Measurements from ENCODE around the gene SIPA1L3. TPM values are rescaled to one million over a fixed set of nuclear protein-coding genes. Genes with fewer than 3 reads are reported as not detected.
"Not testable (repeated sequence)": the region's sequence is repeated elsewhere in the genome, so short reads cannot be mapped to it uniquely, and the experiment has no call there.

Gene SIPA1L3
- total RNA-seq, 1 experiment from 2014 or later = 36.0 TPM

GRCh38 chr19:38025909-38026307 lies 118.9 kb downstream of the SIPA1L3 start:
- no peaks in the 10 kb centered on the region for H3K27me3 Mint-ChIP-seq (ENCODE audit: insufficient read depth, unreplicated experiment)
- ChIA-PET POLR2A (interaction anchor here (0.6 kb wide), 1 partner anchor 854 kb away, joined by 3 read pairs; no protein-coding TSS in a partner anchor), CTCF (interaction anchor here (0.6 to 0.9 kb wide), 3 partner anchors 127 to 1039 kb away, joined by 3 to 4 read pairs (median 3); no protein-coding TSS in a partner anchor)
- H3K9me3 Mint-ChIP-seq (ENCODE audit: unreplicated experiment) = no peaks in the 10 kb centered on the region
- peaks cover 5% of the 10 kb centered on the region for H3K36me3 Mint-ChIP-seq (ENCODE audit: insufficient read depth, unreplicated experiment)
- no peaks in the 10 kb centered on the region for H3K4me1 Mint-ChIP-seq (ENCODE audit: insufficient read depth, unreplicated experiment)
- no peak overlapping the region for H3K4me3 Mint-ChIP-seq (ENCODE audit: unreplicated experiment)
- BruUV-seq (replicated peaks) = no TSS peak
- no peak for TF ChIP-seq CTCF (IDR thresholded peaks at IDR 0.05; ENCODE audit: unreplicated experiment)
- no peak for DNase-seq (ENCODE audit: unreplicated experiment)
- H3K27ac Mint-ChIP-seq (ENCODE audit: low read depth, unreplicated experiment) = no peak overlapping the region
- intact Hi-C loops (cut with micrococcal nuclease) = no loop called here

- H3K36me3 Mint-ChIP-seq (ENCODE audit: insufficient read depth, unreplicated experiment) = no peaks in the 10 kb centered on the region
- H3K4me1 Mint-ChIP-seq (ENCODE audit: insufficient read depth, unreplicated experiment) = no peaks in the 10 kb centered on the region
- no TSS peak for BruUV-seq (replicated peaks)
- intact Hi-C loops (cut with micrococcal nuclease) = no loop called here
- ChIA-PET CTCF (interaction anchor here (1.3 kb wide), 1 partner anchor 126 kb away, joined by 4 read pairs; no protein-coding TSS in a partner anchor), POLR2A (no interaction called here)
- DNase-seq (ENCODE audit: unreplicated experiment) = no peak
- H3K27me3 Mint-ChIP-seq (ENCODE audit: insufficient read depth, unreplicated experiment) = no peaks in the 10 kb centered on the region
- H3K9me3 Mint-ChIP-seq (ENCODE audit: unreplicated experiment) = no peaks in the 10 kb centered on the region
- no peak overlapping the region for H3K4me3 Mint-ChIP-seq (ENCODE audit: unreplicated experiment)
- no peak overlapping the region for H3K27ac Mint-ChIP-seq (ENCODE audit: low read depth, unreplicated experiment)
- no peak for TF ChIP-seq CTCF (IDR thresholded peaks at IDR 0.05; ENCODE audit: unreplicated experiment)
These were observed 122.0 kb downstream of the SIPA1L3 start for GRCh38 chr19:38028913-38029510.

- H3K27ac Mint-ChIP-seq (ENCODE audit: low read depth, unreplicated experiment); BruUV-seq (replicated peaks); H3K9me3 Mint-ChIP-seq (ENCODE audit: unreplicated experiment); H3K4me1 Mint-ChIP-seq (ENCODE audit: insufficient read depth, unreplicated experiment); H3K27me3 Mint-ChIP-seq (ENCODE audit: insufficient read depth, unreplicated experiment); H3K4me3 Mint-ChIP-seq (ENCODE audit: unreplicated experiment); DNase-seq (ENCODE audit: unreplicated experiment); H3K36me3 Mint-ChIP-seq (ENCODE audit: insufficient read depth, unreplicated experiment); intact Hi-C loops (cut with micrococcal nuclease); POLR2A ChIA-PET: not testable (repeated sequence)
- CTCF ChIA-PET = interaction anchor here (0.7 kb wide), 1 partner anchor 12 kb away, joined by 5 read pairs; no protein-coding TSS in a partner anchor
These were observed 123.0 kb downstream of the SIPA1L3 start for GRCh38 chr19:38030001-38030400.

GRCh38 chr19:38030686-38031422 lies 123.8 kb downstream of the SIPA1L3 start:
- intact Hi-C loops (cut with micrococcal nuclease) = no loop called here
- BruUV-seq (replicated peaks) = no TSS peak
- CTCF ChIA-PET = interaction anchor here (0.6 kb wide), 1 partner anchor 151 kb away, joined by 6 read pairs; no protein-coding TSS in a partner anchor

More at GRCh38 chr19:38030686-38031422, 123.8 kb downstream of the SIPA1L3 start:
- H3K27me3 Mint-ChIP-seq (ENCODE audit: insufficient read depth, unreplicated experiment) = no peaks in the 10 kb centered on the region
- no peaks in the 10 kb centered on the region for H3K9me3 Mint-ChIP-seq (ENCODE audit: unreplicated experiment)
- POLR2A ChIA-PET = no interaction called here
- no peaks in the 10 kb centered on the region for H3K36me3 Mint-ChIP-seq (ENCODE audit: insufficient read depth, unreplicated experiment)
- TF ChIP-seq CTCF (IDR thresholded peaks at IDR 0.05; ENCODE audit: unreplicated experiment) = no peak
- no peak overlapping the region for H3K4me3 Mint-ChIP-seq (ENCODE audit: unreplicated experiment)
- no peaks in the 10 kb centered on the region for H3K4me1 Mint-ChIP-seq (ENCODE audit: insufficient read depth, unreplicated experiment)
- H3K27ac Mint-ChIP-seq (ENCODE audit: low read depth, unreplicated experiment) = no peak overlapping the region
- DNase-seq (ENCODE audit: unreplicated experiment) = no peak
